Panc1 (cell line): Measurements from ENCODE around the gene AMIGO2. TPM values are rescaled to one million over a fixed set of nuclear protein-coding genes. Genes with fewer than 3 reads are reported as not detected.
A peak's percentile ranks its signal among the peaks of the same experiment; 100 is the strongest.

Source experiments
- ATAC-seq: fragments of 200-7000 bp; cut with Tn5 transposase; 2 replicates; pipeline ENCODE4 v1.9.1; 2020; ENCODE audit warnings: mild to moderate bottlenecking, moderate library complexity
- BruUV-seq: library from RNA; stranded (reverse); fragments of 400-500 nt; replicated peaks from 2 replicates; lab custom pipeline; 2021; lab: Mats Ljungman, UMichigan
- CTCF ChIA-PET: fragments of 300-600 bp; sonication (Branson Sonifier 250); formaldehyde crosslinking; loops from one replicate; lab custom pipeline; 2022; ENCODE audit warnings: antibody characterized with exemption; lab: Charles Lee
- POLR2A ChIA-PET: fragments of 300-600 bp; sonication (Branson Sonifier 250); formaldehyde crosslinking; loops from one replicate; lab custom pipeline; 2022; ENCODE audit warnings: antibody characterized with exemption; lab: Charles Lee
- DNase-seq: peaks from one replicate; pipeline ENCODE4 v3.0.0-alpha.2; 2010; ENCODE audit warnings: low read depth, low spot score
- H3K27ac ChIP-seq: 2 replicates; pipeline ENCODE4 v1.5.1; 2011; ENCODE audit warnings: mild to moderate bottlenecking, low read length, inconsistent platforms
- H3K27me3 ChIP-seq: fragments of 200-500 bp; sonication (Bioruptor generic); 2 replicates; pipeline ENCODE4 v1.6.0; 2014; ENCODE audit warnings: low read length, inconsistent platforms; ENCODE audit not compliant: control insufficient read depth, insufficient read depth
- H3K36me3 ChIP-seq: fragments of 200-500 bp; sonication (Bioruptor generic); 2 replicates; pipeline ENCODE4 v1.5.1; 2014; ENCODE audit warnings: inconsistent platforms, mild to moderate bottlenecking, low read length, moderate library complexity; ENCODE audit not compliant: control insufficient read depth, insufficient read depth
- H3K4me1 ChIP-seq: 2 replicates; pipeline ENCODE4 v1.5.1; 2011; ENCODE audit warnings: inconsistent platforms, mild to moderate bottlenecking, low read length, moderate library complexity; ENCODE audit not compliant: control insufficient read depth, insufficient read depth
- H3K4me3 ChIP-seq, 2 experiments: 2 replicates each; pipeline ENCODE4 v1.5.1; 2011 to 2012; ENCODE audit warnings: low read depth in 2 of 2, low read length in 2 of 2, mild to moderate bottlenecking in 2 of 2, inconsistent platforms in 1 of 2, moderate library complexity in 1 of 2
- H3K9me3 ChIP-seq: fragments of 200-500 bp; sonication (Bioruptor generic); 2 replicates; pipeline ENCODE4 v1.5.1; 2014; ENCODE audit warnings: low read depth, mild to moderate bottlenecking, inconsistent platforms, low read length, moderate library complexity; ENCODE audit not compliant: control insufficient read depth, insufficient read depth
- POLR2AphosphoS5 ChIP-seq: IDR thresholded peaks from 2 replicates; pipeline ENCODE4 v1.6.1; 2012; ENCODE audit warnings: mild to moderate bottlenecking, low read depth, low read length, moderate library complexity
- REST ChIP-seq, 2 experiments: IDR thresholded peaks; 2 replicates each; pipeline ENCODE4 v1.6.1; 2011 to 2012; ENCODE audit warnings: low read depth in 2 of 2, control low read depth in 1 of 2, low read length in 1 of 2, mild to moderate bottlenecking in 1 of 2, moderate library complexity in 1 of 2; ENCODE audit not compliant: insufficient read depth in 1 of 2
- SIN3A ChIP-seq: IDR thresholded peaks from 2 replicates; pipeline ENCODE4 v1.6.1; 2012; ENCODE audit warnings: low read depth, mild to moderate bottlenecking, low read length, moderate library complexity, borderline replicate concordance; ENCODE audit not compliant: insufficient read depth
- TCF7L2 ChIP-seq: IDR thresholded peaks from 2 replicates; pipeline ENCODE4 v1.6.1; 2011; ENCODE audit warnings: mild to moderate bottlenecking, low read depth, low read length, inconsistent platforms
- in situ Hi-C: cut with HindIII; loops from 2 replicates; pipeline ENCODE4 v1.10.0; 2016; ENCODE audit warnings: low sequenced_read_pairs, low pct_unique_long_range_greater_than_20kb
- intact Hi-C: fragments of 100-400 bp; cut with micrococcal nuclease; formaldehyde crosslinking; loops from one replicate; pipeline ENCODE4 v1.10.0; 2022; ENCODE audit not compliant: unreplicated experiment
- total RNA-seq: library from RNA; stranded (reverse); gene quantifications from one replicate; pipeline ENCODE4 v1.2.1, GENCODE V29; 2021; ENCODE audit not compliant: unreplicated experiment
- TF ChIP-seq, protein P1 (sequence below): fragments of 450-650 bp; IDR thresholded peaks from 2 replicates; pipeline ENCODE4 v1.5.1; 2017; ENCODE audit warnings: mild to moderate bottlenecking

Gene AMIGO2
- total RNA-seq, 1 experiment from 2014 or later, result 21.8 TPM

DNA sequence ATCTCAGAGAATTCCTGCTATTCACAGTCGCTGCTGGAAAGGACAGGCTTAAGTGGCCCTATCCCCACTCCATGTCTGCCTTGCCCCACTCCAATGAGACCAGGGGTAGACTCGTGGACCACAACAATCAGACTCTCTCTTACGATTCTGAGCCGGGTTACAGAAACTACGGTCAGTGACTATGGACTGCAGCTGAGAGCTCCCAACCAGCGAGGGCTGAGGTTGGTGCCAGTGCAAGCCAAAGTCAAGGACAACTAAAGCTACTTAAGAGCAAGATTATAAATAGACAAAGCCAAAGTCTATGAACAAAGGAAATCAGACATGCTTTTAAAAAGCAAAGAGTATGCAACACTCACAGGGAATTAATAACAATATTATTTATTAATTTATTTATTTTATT lies 18.3 kb upstream of the AMIGO2 start:
- Histone ChIP-seq H3K4me3 (no peak overlapping the region), H3K36me3 (no peaks in the 10 kb centered on the region), H3K27me3 (no peaks in the 10 kb centered on the region), H3K27ac (peak overlapping the region; percentile 20; the same call in 1 of the 2 replicates), H3K9me3 (no peaks in the 10 kb centered on the region), H3K4me1 (peaks cover 28% of the 10 kb centered on the region)
- no TSS peak for BruUV-seq
- intact Hi-C loops, result no loop called here
- DNase-seq (no peak), ATAC-seq (no peak)
- ChIA-PET POLR2A (no interaction called here), CTCF (no interaction called here)
- TF ChIP-seq REST (IDR thresholded peaks at IDR 0.05; ENCODE audit: insufficient read depth in 1 of 2, low read depth in 2 of 2, low read length in 1 of 2) (no peak), SIN3A (no peak), POLR2AphosphoS5 (no peak), TCF7L2 (no peak)
- TF ChIP-seq, protein P1, sequence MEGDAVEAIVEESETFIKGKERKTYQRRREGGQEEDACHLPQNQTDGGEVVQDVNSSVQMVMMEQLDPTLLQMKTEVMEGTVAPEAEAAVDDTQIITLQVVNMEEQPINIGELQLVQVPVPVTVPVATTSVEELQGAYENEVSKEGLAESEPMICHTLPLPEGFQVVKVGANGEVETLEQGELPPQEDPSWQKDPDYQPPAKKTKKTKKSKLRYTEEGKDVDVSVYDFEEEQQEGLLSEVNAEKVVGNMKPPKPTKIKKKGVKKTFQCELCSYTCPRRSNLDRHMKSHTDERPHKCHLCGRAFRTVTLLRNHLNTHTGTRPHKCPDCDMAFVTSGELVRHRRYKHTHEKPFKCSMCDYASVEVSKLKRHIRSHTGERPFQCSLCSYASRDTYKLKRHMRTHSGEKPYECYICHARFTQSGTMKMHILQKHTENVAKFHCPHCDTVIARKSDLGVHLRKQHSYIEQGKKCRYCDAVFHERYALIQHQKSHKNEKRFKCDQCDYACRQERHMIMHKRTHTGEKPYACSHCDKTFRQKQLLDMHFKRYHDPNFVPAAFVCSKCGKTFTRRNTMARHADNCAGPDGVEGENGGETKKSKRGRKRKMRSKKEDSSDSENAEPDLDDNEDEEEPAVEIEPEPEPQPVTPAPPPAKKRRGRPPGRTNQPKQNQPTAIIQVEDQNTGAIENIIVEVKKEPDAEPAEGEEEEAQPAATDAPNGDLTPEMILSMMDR, result no peak
- in situ Hi-C loops, result no loop called here

- ChIA-PET POLR2A (no interaction called here), CTCF (no interaction called here)
- H3K4me1 ChIP-seq, result peaks cover 28% of the 10 kb centered on the region
- H3K36me3 ChIP-seq, result no peaks in the 10 kb centered on the region
- intact Hi-C loops (no loop called here), in situ Hi-C loops (no loop called here)
- H3K27ac ChIP-seq, result peak overlapping the region; percentile 51; the same call in 1 of the 2 replicates
- DNase-seq (no peak), ATAC-seq (no peak)
- H3K4me3 ChIP-seq, result no peak overlapping the region
- no peaks in the 10 kb centered on the region for H3K9me3 ChIP-seq
- BruUV-seq, result no TSS peak
- TF ChIP-seq REST (IDR thresholded peaks at IDR 0.05; ENCODE audit: insufficient read depth in 1 of 2, low read depth in 2 of 2, low read length in 1 of 2), result no peak
- TF ChIP-seq, protein P1, result no peak
- TF ChIP-seq POLR2AphosphoS5, result no peak
- TF ChIP-seq TCF7L2, result no peak
- no peaks in the 10 kb centered on the region for H3K27me3 ChIP-seq
Measured at GRCh38 chr12:47097276-47097896, 17.6 kb upstream of the AMIGO2 start.
